Stimulated activated CD4-positive, alpha-beta T cell treated with anti-CD3 and anti-CD28 coated beads, Interleukin-1b, Interleukin-23, amount 100 ng/mL, for 24 hours (primary cell): ENCODE measurements around the gene LBH.
A peak's percentile ranks its signal among the peaks of the same experiment; 100 is the strongest.

Experiments
- DNase-seq, 4 experiments: peaks; one replicate each; pipeline ENCODE4 v3.0.0-alpha.2; 2020; ENCODE audit warnings: low read depth in 4 of 4, low spot score in 1 of 4

LBH gene

DNA sequence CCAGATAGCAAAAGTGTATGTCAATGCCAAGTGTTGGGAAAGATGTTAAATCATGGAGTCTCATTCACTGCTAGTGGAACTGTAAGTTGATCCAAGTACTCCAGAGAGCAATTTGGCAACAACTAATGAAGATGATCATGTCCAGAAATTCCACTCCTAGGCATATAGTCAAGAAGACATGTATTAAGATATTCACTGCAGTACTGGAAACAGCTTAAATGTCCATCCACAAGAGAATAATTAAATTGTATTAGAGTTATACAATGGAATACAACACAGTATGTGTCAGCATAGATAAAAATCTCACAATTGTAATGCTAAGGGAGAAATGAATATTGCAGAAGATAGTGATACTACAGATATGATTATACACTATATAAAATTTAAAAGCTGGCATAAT, 15.2 kb upstream of the LBH start:
- no peak for DNase-seq

DNA sequence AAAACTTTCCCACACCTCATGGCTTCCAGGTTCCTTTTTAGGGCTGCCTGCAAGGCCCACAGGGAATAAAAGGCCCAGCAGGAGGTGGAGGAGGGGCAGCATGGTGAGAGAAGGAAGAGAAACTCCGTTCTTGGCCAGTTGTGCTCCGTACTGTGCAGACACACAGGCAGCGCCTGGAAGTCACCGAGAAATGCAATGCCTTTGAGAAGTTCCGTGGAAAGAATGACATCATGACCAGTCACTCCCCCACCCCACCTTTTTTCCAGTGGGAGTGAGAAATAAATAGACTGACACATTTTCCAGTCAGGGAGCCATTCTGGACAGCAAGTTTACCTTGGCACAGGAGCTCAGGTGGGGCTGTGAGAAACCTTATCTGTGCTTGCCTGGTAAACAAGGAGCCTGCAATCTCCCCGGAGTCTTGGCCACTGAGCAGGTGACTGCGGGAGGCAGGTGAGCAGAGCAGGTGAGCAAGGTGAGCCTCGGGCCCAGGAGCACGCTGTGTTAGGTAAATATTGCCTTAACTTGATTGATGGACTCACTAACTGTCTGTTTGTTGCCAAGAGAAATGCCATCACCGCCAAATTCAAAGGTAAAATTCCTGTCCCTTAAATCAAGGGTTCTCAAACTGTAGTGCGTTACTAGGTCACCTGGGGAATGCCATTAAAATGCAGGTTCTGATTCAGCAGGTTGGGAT, 13.5 kb upstream of the LBH start:
- no peak for DNase-seq

DNA sequence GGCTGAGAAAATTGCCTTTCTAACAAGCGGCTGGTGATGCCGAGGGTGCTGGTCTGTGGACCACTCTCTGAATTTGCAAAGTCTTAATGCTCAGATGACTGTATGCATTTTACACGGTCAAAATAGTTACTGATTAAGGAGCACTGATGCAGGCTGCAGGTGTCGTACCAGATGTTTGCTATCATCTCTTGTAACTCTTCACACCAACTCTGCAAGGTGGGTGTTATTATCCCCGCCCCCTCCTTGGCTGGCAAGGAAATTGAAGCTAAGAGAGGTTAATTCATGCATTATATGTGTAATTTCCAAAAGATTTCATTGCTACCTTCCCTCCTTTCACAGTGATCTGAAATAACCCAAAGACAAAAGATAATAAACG, 13.0 kb upstream of the LBH start:
- DNase-seq, result no peak

DNA sequence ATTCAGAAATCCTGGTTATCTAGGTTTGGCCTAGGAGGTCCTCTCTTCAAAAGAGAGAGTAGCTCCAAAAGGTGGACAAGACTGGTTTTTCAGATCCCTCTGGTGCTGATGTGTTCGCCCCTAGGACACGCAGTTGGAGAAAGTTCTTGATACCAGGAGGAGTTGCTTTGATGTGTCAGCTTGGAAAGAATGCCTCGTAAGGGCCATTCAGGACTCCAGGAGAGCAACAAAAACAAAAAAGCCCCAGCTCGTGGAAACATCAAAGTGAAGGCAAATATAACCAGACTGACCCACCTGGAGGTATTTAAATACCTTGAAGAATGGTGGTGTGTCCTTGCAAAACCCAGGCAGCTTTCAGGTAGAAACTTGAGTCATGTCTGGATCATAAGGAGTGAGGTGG, 12.5 kb upstream of the LBH start:
- DNase-seq, result no peak

DNA sequence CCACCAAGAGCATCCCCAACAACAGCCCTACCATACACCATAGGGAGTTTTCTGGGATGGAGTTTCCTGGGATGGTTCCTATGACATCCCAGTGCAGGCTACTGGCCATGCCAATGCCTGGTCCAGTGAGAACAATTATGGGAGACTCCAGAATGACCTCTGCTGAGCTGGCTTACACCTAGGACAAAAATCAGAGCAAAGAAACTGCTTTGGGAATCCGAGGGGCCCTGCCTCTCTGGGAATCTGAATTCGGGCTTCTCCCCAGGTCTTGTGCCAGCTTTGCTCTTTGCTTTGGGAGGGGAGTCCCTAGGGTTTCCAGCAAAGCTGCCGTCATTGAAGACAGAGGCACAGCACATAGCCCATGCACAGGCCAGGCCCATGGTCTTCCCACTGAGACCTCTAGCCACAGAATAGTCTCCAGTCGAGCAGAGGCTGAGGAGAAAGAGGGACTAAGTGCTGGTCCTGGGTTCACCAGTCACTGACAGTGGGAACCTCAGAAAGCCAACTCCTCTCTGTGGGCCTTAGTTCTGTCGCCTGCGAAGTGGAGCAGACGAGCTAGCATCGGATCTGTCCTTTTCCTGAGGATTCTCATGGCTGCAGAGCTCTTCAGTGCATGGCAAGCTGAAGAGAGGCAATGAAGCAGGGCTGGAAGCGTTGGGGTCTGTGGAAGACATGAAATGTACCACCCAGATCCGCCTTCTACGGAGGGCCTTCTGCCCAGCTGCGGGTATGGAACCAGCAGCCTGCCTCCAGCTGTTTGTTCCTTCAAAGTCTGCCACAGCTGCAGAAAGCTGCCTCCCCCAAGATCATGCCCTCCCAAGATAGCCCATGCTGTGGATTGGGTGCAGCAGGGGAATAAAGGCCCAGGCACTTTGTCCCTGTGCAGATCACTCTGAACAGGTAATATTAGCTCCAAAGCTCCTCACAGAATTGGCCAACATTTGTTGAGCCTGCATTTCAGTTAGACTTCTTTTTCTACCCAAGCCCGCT, 11.2 kb upstream of the LBH start:
- no peak for DNase-seq

DNA sequence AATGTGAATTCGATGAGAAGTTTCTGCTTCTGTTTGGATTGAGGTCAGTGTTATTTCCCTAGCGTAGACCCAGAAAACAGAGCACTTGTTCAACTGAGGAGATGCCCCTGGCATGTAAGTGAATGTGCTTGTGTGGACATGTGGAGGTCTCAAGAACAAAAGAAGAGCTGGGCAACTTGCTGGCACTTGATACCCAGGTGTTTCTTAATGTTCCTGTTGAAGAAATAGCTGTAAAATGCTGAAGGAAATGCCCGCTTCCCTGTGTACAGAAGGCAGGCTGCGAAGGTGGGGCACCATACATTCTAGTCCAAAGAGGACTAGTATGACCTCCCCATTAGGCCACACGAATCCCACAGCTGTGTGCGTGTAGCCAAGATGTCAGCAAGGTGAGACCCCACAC, 9.8 kb upstream of the LBH start:
- no peak for DNase-seq

DNA sequence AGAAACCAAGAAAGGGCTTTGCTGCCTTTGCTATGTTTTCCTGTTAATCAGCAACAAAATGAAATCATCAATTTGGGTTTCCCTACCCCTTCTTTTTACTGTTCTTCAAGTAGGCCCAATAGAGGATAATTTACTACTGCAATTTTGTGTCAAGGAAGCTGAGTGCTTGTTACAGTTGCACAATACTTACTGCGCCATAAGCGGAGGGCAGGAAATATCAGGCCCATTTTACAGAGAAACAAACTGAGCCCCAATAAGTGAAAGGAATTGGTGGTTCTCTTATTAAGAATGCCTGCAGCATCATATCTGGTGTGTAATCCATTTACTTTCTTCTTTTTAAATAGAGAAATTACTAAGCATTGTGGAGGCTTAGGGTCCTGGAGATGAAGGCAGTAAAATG, 9.3 kb upstream of the LBH start:
- no peak for DNase-seq

DNA sequence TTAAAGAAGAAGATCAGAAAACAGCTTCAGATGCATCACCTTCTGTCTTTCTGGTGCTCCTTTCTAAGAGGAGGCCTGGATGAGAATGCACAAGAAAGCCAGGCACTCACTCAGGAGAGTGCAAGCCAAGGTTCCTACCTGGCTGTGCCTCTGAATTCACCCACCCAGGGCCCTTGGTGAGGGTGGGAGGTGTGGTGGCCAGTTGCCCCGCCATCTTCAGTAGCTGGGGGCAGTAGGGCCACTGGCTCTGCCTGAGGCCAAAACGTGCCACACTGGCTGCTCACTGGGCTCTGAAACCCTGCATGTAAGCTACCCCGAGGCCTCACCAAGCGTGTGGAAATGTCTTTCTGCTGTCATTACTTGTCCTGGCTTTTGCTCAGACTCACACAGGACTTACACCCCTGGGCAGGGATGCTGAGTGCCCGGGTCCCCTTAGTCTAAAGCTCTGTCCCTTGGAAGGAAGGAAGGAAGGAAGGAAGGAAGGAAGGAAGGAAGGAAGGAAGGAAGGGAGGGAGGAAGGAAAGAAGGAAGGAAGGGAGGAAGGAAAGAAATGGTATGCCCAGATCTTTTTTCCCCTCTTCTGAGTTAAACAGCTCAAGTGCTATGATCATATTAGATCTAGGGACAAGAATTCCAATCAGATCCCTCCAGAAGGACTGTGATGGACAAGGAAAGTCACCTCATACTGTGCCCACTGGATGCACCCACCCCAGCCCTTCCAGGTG, 8.5 kb upstream of the LBH start:
- DNase-seq, result no peak

DNA sequence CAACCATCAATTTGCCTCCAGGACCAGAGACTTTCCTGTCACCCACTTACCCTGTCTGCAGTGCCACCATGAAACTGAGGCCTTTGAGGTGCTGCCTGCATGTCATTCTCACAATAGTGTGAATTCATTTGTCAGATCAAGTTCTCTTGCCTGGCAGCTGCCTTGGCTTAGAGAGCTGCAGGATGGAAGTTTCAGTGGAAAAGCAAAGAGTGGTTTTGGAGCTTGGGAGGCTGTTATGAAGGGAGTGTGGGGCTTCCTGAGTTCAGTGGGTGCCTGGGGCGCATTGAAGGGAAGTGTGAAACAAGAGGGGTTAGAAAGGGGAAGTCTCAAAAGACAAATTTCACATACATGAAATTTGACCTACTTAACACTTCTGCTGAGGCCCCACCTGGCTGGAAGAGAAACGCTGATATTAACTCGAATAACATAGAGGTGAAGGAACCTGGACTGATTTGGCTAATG, 7.9 kb upstream of the LBH start:
- DNase-seq, result no peak

DNA sequence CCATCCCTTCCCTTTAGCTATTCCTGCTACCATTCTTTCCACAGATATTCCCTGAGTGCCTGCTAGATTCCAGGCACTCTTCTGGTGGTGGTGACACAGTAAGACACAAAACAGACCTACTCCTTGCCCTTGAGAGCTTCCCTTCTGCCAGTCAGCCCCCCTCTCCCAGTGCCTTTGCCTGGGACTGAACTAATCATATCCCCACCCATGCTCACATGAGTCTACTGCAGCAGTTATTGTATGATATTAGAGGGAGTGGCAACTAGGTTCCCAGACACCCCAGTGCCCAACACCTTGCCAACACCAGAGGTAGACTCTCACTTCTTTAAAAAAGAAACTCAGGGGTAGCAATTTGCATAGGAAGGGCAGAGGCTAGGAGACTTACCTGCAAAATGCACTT, 7.2 kb upstream of the LBH start:
- no peak for DNase-seq

DNA sequence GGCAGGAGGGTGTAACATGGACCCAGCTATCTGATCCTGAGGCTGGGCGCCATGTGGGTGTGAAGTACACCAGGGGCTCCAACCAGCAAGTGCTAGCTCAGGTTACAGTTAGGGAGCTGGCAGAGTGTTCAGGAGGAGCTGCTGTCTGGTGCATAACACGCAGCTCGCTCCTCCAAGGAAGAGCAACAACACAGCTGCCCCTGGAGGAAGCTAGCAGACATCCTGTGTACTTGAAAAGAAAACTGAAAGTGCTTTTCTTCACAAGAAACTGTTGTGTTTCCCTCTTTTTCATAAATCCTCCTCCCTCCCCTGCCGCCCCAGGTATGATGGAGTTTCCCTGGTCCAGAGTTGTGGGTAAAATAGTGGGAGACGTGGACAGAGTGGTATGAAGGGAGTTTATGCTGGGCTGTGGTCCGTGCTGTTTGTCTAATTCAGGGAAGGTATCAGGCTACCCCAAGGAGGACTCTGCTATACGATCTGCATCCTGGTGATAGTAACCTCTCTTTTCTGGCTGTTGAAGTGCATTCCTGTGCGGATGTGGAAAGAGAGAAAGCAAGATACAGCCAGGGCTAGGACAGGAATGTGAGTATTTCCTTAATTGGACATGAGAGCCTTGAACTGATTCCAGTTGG, 6.1 kb upstream of the LBH start:
- DNase-seq, result no peak

DNA sequence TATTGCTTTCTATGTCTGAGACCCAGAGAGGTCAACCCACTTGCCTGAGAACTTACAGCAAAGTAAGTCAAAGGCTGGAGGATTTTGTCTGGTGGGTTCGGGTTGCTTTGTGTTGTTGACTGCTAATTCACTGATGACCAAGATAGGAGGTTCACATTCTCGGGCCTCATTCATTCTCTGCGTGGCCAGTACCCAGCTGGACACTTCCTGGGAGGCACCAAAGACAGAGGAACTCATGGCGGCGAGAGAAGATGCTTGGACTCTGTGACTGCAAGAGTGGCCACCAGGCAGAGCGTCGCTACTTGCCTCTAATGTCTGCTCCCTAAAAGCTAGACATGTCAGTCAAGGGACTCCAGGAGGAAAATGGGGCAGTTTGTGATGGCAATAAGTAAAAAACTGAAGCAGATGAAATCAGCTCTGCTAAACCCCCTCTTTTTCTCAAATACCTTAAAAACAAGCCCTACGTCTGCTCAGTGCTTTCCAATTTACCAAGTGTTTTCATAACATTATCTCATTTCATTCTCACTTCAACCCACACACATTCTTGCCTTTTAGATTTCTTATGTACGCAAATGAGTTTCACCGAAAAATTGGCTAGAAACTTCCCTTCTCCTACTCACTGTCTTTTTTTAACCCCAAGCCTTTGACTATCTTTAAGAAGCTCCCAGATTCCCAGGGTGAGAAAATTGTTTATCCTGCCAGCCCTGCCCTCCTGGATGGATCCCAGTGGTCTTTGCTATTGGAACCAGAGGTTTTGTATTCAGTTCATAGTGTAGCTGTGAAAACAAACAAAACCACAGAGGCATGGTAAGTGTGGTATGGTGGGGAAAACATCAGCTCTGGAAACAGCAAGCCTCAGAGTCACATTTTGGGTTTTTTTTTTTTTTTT, 4.9 kb upstream of the LBH start:
- DNase-seq, result no peak

DNA sequence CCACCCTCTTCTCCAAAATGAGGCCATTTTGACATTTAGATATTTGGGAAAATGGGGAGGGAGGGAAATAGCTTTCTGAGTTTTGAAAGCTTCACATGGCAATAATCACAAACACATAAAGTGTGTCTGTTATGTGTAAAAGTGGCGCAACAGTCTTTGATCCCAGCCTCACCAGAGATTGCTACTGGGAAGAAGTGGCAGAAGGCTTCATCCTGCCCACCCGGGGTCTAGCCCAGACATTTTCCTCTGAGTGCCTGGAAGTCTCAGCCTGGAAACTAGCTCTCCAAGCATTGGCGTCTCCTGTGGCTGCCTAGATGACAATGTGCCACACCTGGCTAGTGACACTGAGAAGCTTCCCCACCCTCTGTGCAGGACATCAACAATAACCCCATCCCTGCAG, 1.7 kb upstream of the LBH start:
- DNase-seq, result no peak

DNA sequence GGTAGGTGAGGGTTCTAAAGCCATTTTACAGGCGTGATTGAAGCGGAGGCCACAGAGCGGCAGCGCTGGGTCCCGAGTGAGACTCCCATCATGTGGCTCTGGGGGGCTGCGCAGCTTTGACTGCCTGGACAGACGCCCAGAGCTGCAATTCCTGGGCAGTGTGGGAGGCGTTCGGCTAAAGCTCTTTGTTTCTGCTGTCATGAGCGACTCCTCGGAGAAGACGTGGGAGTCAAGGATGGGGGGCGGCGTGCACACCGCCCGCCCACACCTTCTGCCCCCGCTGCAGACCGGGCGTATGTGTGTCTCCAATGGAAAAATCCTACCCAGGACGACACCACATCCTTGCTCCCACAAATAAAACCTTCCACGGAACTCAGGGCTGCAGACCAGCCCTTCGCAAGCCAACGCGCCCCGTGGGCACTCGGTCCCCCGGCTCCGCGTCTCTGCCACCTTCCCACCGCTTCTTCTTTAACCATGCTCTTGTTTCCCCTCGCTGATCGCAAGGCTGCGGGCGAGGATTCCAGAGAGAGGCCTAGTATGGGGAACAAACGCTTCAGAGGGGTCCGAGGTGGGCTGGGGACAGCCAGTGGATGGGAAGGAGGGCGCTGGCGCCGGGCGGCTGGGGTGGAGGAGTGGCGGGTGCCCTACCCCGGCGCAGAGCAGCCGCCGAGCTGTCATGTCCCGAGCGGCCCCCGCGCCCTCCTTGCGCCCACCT, 680 bp upstream of the LBH start:
- no peak for DNase-seq

DNA sequence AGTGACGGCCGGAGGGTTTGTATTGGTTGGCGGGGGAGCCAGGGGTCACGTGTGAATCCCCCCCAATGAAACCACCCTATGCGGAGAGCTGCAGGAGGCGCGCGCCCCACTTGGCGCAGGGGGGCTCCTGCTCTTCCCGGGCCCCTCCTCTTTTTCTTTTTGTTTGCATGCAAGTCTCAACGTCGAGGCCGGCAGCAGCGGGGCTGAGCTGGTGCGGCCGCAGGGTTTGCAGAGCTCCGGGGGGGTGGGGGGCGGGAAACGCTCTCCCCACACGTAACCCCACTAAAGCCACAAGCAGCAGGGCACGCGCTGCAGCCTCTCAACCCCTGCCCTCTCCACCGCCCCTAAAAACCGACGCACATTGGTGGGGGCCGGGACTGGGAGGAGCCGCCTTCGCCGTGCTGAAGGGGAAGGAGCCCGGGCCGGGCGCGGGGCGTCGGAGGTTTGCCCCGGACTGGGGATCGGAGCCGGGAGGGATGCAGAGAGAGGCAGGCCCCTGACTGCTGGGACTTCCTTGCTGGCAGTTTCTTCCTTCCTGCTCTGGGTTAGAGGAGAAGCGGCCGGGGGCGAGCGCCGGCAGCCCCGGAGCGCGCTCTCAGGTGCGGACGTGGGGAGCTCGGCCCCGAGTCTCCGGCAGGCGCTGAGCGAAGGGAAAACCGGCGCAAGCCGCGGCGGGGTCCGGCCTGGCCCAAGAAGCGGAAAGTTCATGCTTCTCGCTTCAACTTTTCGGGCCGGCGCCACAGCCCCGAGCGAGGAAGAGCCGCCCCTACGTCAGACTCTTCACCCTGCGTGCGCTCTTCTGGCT, 864 bp downstream of the LBH start:
- peak in 3 of 4 experiments; percentile 43 to 57 (median 55) for DNase-seq

DNA sequence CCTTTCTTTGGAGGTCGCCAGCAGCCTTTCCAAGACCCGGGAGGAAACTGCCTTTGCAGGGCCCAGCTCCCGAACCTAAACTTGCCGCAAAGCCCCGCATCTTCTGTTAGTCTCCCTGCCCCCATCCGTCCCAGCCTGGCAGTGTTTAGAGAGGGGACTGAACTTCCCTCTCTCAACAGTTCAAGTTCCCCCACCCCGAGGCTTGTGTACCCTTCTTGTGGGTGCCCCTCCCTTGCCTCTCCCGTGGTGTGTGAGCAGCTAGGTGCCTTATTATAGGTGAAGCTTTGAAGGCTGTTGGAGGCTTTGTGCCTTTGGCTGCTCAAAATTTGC, 1.4 kb downstream of the LBH start:
- DNase-seq, result no peak

DNA sequence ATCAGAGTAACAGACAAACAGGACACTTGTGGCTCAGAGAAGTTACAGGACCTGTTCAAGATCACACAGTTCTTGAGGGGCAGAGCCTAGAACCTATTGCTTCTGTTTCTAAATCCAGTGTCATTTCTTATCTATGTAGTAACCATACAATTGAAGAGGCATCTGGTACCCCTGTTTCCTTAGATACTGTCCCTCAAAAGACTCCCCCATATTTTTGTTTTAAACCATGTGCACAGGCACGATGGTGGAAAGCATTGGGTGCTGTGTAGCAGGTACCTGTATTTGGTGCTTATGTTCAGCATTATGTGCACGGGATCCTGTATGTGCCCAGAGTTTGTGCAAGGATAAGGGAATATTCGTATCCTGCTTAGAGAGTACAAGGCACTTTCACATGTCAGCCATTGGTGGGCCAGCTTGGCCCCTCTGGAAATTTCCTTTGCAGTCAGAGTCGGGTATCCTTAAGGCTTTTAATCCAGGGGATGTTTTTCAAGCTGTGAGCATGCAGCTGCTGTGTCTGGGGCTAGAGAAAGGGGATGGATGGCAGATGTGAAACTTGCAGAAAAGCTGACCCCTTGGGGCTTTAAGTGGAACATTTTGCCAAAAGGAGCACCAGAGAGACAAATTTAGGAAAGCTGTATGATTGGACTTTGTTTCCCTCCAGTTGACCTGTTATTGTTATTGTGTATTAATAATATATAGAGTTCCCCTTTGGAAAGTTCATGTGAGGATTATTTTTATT, 2.1 kb downstream of the LBH start:
- DNase-seq, result no peak
